ENCODE data around the gene RPL36.
A peak's percentile ranks its signal among the peaks of the same experiment; 100 is the strongest.

Gene RPL36

GRCh38 chr19:5693195-5694166 is 3.4 kb downstream of the RPL36 start:
- Histone ChIP-seq H3K9ac (ENCODE audit: low read depth, low read length, poor library complexity, severe bottlenecking) (no peak overlapping the region), H3K4me1 (ENCODE audit: insufficient read depth, low read length, poor library complexity, severe bottlenecking) (peaks cover 8% of the 10 kb centered on the region), H3K27me3 (ENCODE audit: insufficient read depth, low read length, poor library complexity, severe bottlenecking) (peaks cover 9% of the 10 kb centered on the region), H4K20me1 (ENCODE audit: insufficient read depth, low read length, poor library complexity, severe bottlenecking) (peaks cover 61% of the 10 kb centered on the region), H3K4me2 (ENCODE audit: low read depth, low read length, poor library complexity, severe bottlenecking) (peak overlapping the region; percentile 98), H3K9me3 (ENCODE audit: insufficient read depth, low read depth, low read length) (no peaks in the 10 kb centered on the region), H3F3A (ENCODE audit: low read depth) (no peaks in the 10 kb centered on the region), H2AFZ (ENCODE audit: low read length) (no peak overlapping the region), H3K79me2 (ENCODE audit: insufficient read depth, low read length) (peaks cover 63% of the 10 kb centered on the region), H3K9me2 (replicated peaks; ENCODE audit: low read depth, low read length) (no peaks in the 10 kb centered on the region), H3K4me3 (ENCODE audit: low read length, poor library complexity, severe bottlenecking) (peak overlapping the region; percentile 91), H3K36me3 (ENCODE audit: insufficient read depth, low read length) (peaks cover 67% of the 10 kb centered on the region; the same call in 1 of the 2 replicates)
- no peak for TF ChIP-seq EZH2phosphoT487 (IDR thresholded peaks at IDR 0.05; ENCODE audit: borderline replicate concordance)
- no peak for TF ChIP-seq CTCF (conservative IDR thresholded peaks at IDR 0.05; ENCODE audit: low read length)

- Histone ChIP-seq H2AFZ (ENCODE audit: low read length) (no peak overlapping the region), H3K9me2 (replicated peaks; ENCODE audit: low read depth, low read length) (no peaks in the 10 kb centered on the region), H3F3A (ENCODE audit: low read depth) (no peaks in the 10 kb centered on the region), H3K79me2 (ENCODE audit: insufficient read depth, low read length) (peaks cover 63% of the 10 kb centered on the region), H3K27me3 (ENCODE audit: insufficient read depth, low read length, poor library complexity, severe bottlenecking) (peaks cover 9% of the 10 kb centered on the region), H3K36me3 (ENCODE audit: insufficient read depth, low read length) (peaks cover 75% of the 10 kb centered on the region; the same call in 1 of the 2 replicates), H3K9ac (ENCODE audit: low read depth, low read length, poor library complexity, severe bottlenecking) (no peak overlapping the region), H3K9me3 (ENCODE audit: insufficient read depth, low read depth, low read length) (no peaks in the 10 kb centered on the region), H3K4me3 (ENCODE audit: low read length, poor library complexity, severe bottlenecking) (no peak overlapping the region), H3K4me1 (ENCODE audit: insufficient read depth, low read length, poor library complexity, severe bottlenecking) (peaks cover 8% of the 10 kb centered on the region), H3K4me2 (ENCODE audit: low read depth, low read length, poor library complexity, severe bottlenecking) (no peak overlapping the region), H4K20me1 (ENCODE audit: insufficient read depth, low read length, poor library complexity, severe bottlenecking) (peaks cover 61% of the 10 kb centered on the region)
- no peak for TF ChIP-seq CTCF (conservative IDR thresholded peaks at IDR 0.05; ENCODE audit: low read length)
- TF ChIP-seq EZH2phosphoT487 (IDR thresholded peaks at IDR 0.05; ENCODE audit: borderline replicate concordance) = no peak
Observed at GRCh38 chr19:5694167-5694955, 4.3 kb downstream of the RPL36 start.

GRCh38 chr19:5694956-5695648 is 5.0 kb downstream of the RPL36 start:
- H3K9me2 ChIP-seq (replicated peaks; ENCODE audit: low read depth, low read length) = no peaks in the 10 kb centered on the region
- no peaks in the 10 kb centered on the region for H3F3A ChIP-seq (ENCODE audit: low read depth)
- no peaks in the 10 kb centered on the region for H3K9me3 ChIP-seq (ENCODE audit: insufficient read depth, low read depth, low read length)
- TF ChIP-seq EZH2phosphoT487 (IDR thresholded peaks at IDR 0.05; ENCODE audit: borderline replicate concordance) (no peak), CTCF (conservative IDR thresholded peaks at IDR 0.05; ENCODE audit: low read length) (no peak)
- H4K20me1 ChIP-seq (ENCODE audit: insufficient read depth, low read length, poor library complexity, severe bottlenecking) = peaks cover 61% of the 10 kb centered on the region
- no peak overlapping the region for H3K4me2 ChIP-seq (ENCODE audit: low read depth, low read length, poor library complexity, severe bottlenecking)
- H3K79me2 ChIP-seq (ENCODE audit: insufficient read depth, low read length) = peaks cover 63% of the 10 kb centered on the region
- no peak overlapping the region for H3K4me3 ChIP-seq (ENCODE audit: low read length, poor library complexity, severe bottlenecking)
- no peak overlapping the region for H2AFZ ChIP-seq (ENCODE audit: low read length)
- H3K36me3 ChIP-seq (ENCODE audit: insufficient read depth, low read length) = peaks cover 75% of the 10 kb centered on the region; the same call in 1 of the 2 replicates
- H3K4me1 ChIP-seq (ENCODE audit: insufficient read depth, low read length, poor library complexity, severe bottlenecking) = peaks cover 8% of the 10 kb centered on the region
- peaks cover 8% of the 10 kb centered on the region for H3K27me3 ChIP-seq (ENCODE audit: insufficient read depth, low read length, poor library complexity, severe bottlenecking)
- H3K9ac ChIP-seq (ENCODE audit: low read depth, low read length, poor library complexity, severe bottlenecking) = no peak overlapping the region

Data from Loucy (cell line).